Thoracic aorta (tissue), 2 donors: ENCODE measurements around the gene CLSTN1. TPM values are rescaled to one million over a fixed set of nuclear protein-coding genes. Genes with fewer than 3 reads are reported as not detected.

Experiments
- ATAC-seq: fragments of 150-250 bp; one replicate; pipeline ENCODE4 v1.8.0; 2017; ENCODE audit warnings: low read depth; ENCODE audit not compliant: insufficient number of reproducible peaks, low FRiP score
- DNase-seq: peaks from one replicate; pipeline ENCODE4 v3.0.0-alpha.2; 2020; ENCODE audit warnings: low spot score
- H3K27ac ChIP-seq, 2 donors: fragments of 200-600 bp; sonication (generic); 1 replicate in 1 of 2; 2 replicates in 1 of 2; pipeline ENCODE4 v1.5.1; 2016; ENCODE audit warnings: mild to moderate bottlenecking in 2 of 2, moderate library complexity in 2 of 2
- H3K27me3 ChIP-seq: fragments of 200-600 bp; sonication (generic); replicated peaks from 2 replicates; pipeline ENCODE4 v1.6.0; 2016; ENCODE audit warnings: mild to moderate bottlenecking; ENCODE audit not compliant: insufficient read depth
- H3K36me3 ChIP-seq: fragments of 200-600 bp; sonication (generic); one replicate; pipeline ENCODE4 v1.5.1; 2016
- H3K4me1 ChIP-seq, 2 donors: fragments of 200-600 bp; sonication (generic); 1 replicate in 1 of 2; 2 replicates in 1 of 2; pipeline versions ENCODE4 v1.5.1 to v1.6.0; 2016; ENCODE audit warnings: low read depth in 2 of 2, mild to moderate bottlenecking in 1 of 2; ENCODE audit not compliant: control insufficient read depth in 1 of 2
- H3K4me3 ChIP-seq: fragments of 200-600 bp; sonication (generic); 2 replicates; pipeline ENCODE4 v1.5.1; 2016; ENCODE audit warnings: mild to moderate bottlenecking
- H3K9me3 ChIP-seq: fragments of 200-600 bp; sonication (generic); 2 replicates; pipeline ENCODE4 v1.5.1; 2016
- CTCF ChIP-seq: fragments of 200-600 bp; sonication (generic); IDR thresholded peaks from one replicate; pipeline ENCODE4 v1.5.1; 2019; ENCODE audit warnings: antibody characterized with exemption
- total RNA-seq, 2 donors: library from RNA; depleted of rRNA; stranded (reverse); fragments of >200 nt; gene quantifications; one replicate each; pipeline versions ENCODE4 v1.1.0 to v1.2.3, GENCODE V29; 2016

Gene CLSTN1
- total RNA-seq, 2 donors from 2014 or later, result 78.6 to 81.9 TPM

- Histone ChIP-seq H3K27me3 (no peaks in the 10 kb centered on the region), H3K36me3 (no peaks in the 10 kb centered on the region), H3K9me3 (no peaks in the 10 kb centered on the region), H3K4me1 (peaks cover 19 to 34% of the 10 kb centered on the region in 2 donors), H3K27ac (no peak overlapping the region), H3K4me3 (peak overlapping the region; percentile 90)
- TF ChIP-seq CTCF, result no peak
- DNase-seq (no peak), ATAC-seq (no peak)
These were observed 1.3 kb downstream of the CLSTN1 start for GRCh38 chr1:9822490-9822889.

GRCh38 chr1:9821710-9822109 is 2.1 kb downstream of the CLSTN1 start:
- H3K4me3 ChIP-seq, result no peak overlapping the region
- no peaks in the 10 kb centered on the region for H3K9me3 ChIP-seq
- H3K27ac ChIP-seq, result no peak overlapping the region
- no peak for ATAC-seq
- peaks cover 19 to 34% of the 10 kb centered on the region in 2 donors for H3K4me1 ChIP-seq
- H3K36me3 ChIP-seq, result no peaks in the 10 kb centered on the region
- no peak for TF ChIP-seq CTCF
- H3K27me3 ChIP-seq, result no peaks in the 10 kb centered on the region
- DNase-seq, result no peak

- TF ChIP-seq CTCF, result no peak
- DNase-seq, result no peak
- no peaks in the 10 kb centered on the region for H3K9me3 ChIP-seq
- ATAC-seq, result no peak
- H3K4me3 ChIP-seq, result no peak overlapping the region
- peaks cover 22 to 37% of the 10 kb centered on the region in 2 donors for H3K4me1 ChIP-seq
- no peaks in the 10 kb centered on the region for H3K27me3 ChIP-seq
- H3K36me3 ChIP-seq, result no peaks in the 10 kb centered on the region
- no peak overlapping the region for H3K27ac ChIP-seq
These were observed 3.2 kb downstream of the CLSTN1 start for GRCh38 chr1:9820521-9820920.

- ATAC-seq (no peak), DNase-seq (no peak)
- Histone ChIP-seq H3K36me3 (no peaks in the 10 kb centered on the region), H3K27me3 (no peaks in the 10 kb centered on the region), H3K4me3 (no peak overlapping the region), H3K4me1 (peaks cover 12 to 33% of the 10 kb centered on the region in 2 donors), H3K9me3 (no peaks in the 10 kb centered on the region), H3K27ac (no peak overlapping the region)
- TF ChIP-seq CTCF, result no peak
These were observed 6.0 kb downstream of the CLSTN1 start for GRCh38 chr1:9817734-9818133.

GRCh38 chr1:9816199-9816598 is 7.6 kb downstream of the CLSTN1 start:
- H3K27me3 ChIP-seq, result no peaks in the 10 kb centered on the region
- no peaks in the 10 kb centered on the region for H3K9me3 ChIP-seq
- H3K36me3 ChIP-seq, result no peaks in the 10 kb centered on the region
- no peak overlapping the region for H3K27ac ChIP-seq
- peaks cover 4 to 18% of the 10 kb centered on the region in 2 donors for H3K4me1 ChIP-seq
- ATAC-seq, result no peak
- TF ChIP-seq CTCF, result no peak
- no peak overlapping the region for H3K4me3 ChIP-seq
- DNase-seq, result no peak
